22Rv1 (cell line): ENCODE data around the gene P2RX2.

Source experiments
- CTCF ChIP-seq: fragments of 450-650 bp; IDR thresholded peaks from 2 replicates; pipeline ENCODE4 v1.5.1; 2017; ENCODE audit warnings: mild to moderate bottlenecking
- ZFX ChIP-seq: fragments of 450-650 bp; IDR thresholded peaks from 2 replicates; pipeline ENCODE4 v1.6.1; 2017; ENCODE audit warnings: antibody characterized with exemption, borderline replicate concordance

- no peak for TF ChIP-seq CTCF
- TF ChIP-seq ZFX: no peak
Measured at GRCh38 chr12:132642846-132643835, 24.6 kb downstream of the P2RX2 start.
